Trophoblast cell (in vitro differentiated cells and primary cell): Measurements from ENCODE around the gene VWA2.
A peak's percentile ranks its signal among the peaks of the same experiment; 100 is the strongest.

Source experiments
- DNase-seq, 2 donors: peaks; one replicate each; pipeline ENCODE4 v3.0.0-alpha.2; 2016
- H2AFZ ChIP-seq: 2 replicates; pipeline ENCODE4 v1.6.1; 2013; ENCODE audit warnings: low read length, moderate library complexity, mild to moderate bottlenecking; ENCODE audit not compliant: insufficient read depth, poor library complexity
- H2AK5ac ChIP-seq: 2 replicates; pipeline ENCODE4 v1.6.1; 2013; ENCODE audit warnings: mild to moderate bottlenecking, low read length
- H2BK120ac ChIP-seq: 2 replicates; pipeline ENCODE4 v1.6.1; 2013; ENCODE audit warnings: low read length, mild to moderate bottlenecking, moderate library complexity; ENCODE audit not compliant: insufficient read depth, poor library complexity
- H2BK12ac ChIP-seq: 2 replicates; pipeline ENCODE4 v1.6.1; 2013; ENCODE audit warnings: mild to moderate bottlenecking, low read length, moderate library complexity
- H2BK5ac ChIP-seq: 2 replicates; pipeline ENCODE4 v1.6.1; 2013; ENCODE audit warnings: low read length, low read depth, moderate library complexity, mild to moderate bottlenecking; ENCODE audit not compliant: poor library complexity
- H3K14ac ChIP-seq: 2 replicates; pipeline ENCODE4 v1.6.1; 2013; ENCODE audit warnings: mild to moderate bottlenecking, low read length
- H3K18ac ChIP-seq: 2 replicates; pipeline ENCODE4 v1.6.1; 2013; ENCODE audit warnings: mild to moderate bottlenecking, low read length
- H3K23ac ChIP-seq: 2 replicates; pipeline ENCODE4 v1.6.1; 2013; ENCODE audit warnings: low read length
- H3K27ac ChIP-seq: 2 replicates; pipeline ENCODE4 v1.5.1; 2013; ENCODE audit warnings: low read depth, mild to moderate bottlenecking, inconsistent platforms, low read length, moderate library complexity
- H3K27me3 ChIP-seq: 2 replicates; pipeline ENCODE4 v1.6.1; 2013; ENCODE audit warnings: inconsistent platforms, mild to moderate bottlenecking, low read length, moderate library complexity; ENCODE audit not compliant: insufficient read depth
- H3K36me3 ChIP-seq, 2 experiments: 1 replicate in 1 of 2; 2 replicates in 1 of 2; pipeline ENCODE4 v1.6.1; 2013; ENCODE audit warnings: low read length in 2 of 2, mild to moderate bottlenecking in 2 of 2, moderate library complexity in 1 of 2; ENCODE audit not compliant: insufficient read depth in 2 of 2, control insufficient read depth in 1 of 2
- H3K4ac ChIP-seq: 2 replicates; pipeline ENCODE4 v1.6.1; 2013; ENCODE audit warnings: low read depth, mild to moderate bottlenecking, low read length, moderate library complexity
- H3K4me1 ChIP-seq, 2 experiments: 1 replicate in 1 of 2; 2 replicates in 1 of 2; pipeline ENCODE4 v1.6.1; 2013; ENCODE audit warnings: low read length in 2 of 2, mild to moderate bottlenecking in 2 of 2, moderate library complexity in 1 of 2; ENCODE audit not compliant: insufficient read depth in 2 of 2, control insufficient read depth in 1 of 2
- H3K4me2 ChIP-seq: 2 replicates; pipeline ENCODE4 v1.6.1; 2013; ENCODE audit warnings: inconsistent platforms, mild to moderate bottlenecking, low read length, moderate library complexity
- H3K4me3 ChIP-seq: 2 replicates; pipeline ENCODE4 v1.5.1; 2013; ENCODE audit warnings: mild to moderate bottlenecking, low read depth, low read length, inconsistent platforms
- H3K79me1 ChIP-seq: one replicate; pipeline ENCODE4 v1.6.1; 2013; ENCODE audit warnings: low read length
- H3K79me2 ChIP-seq: 2 replicates; pipeline ENCODE4 v1.6.1; 2013; ENCODE audit warnings: low read length, mild to moderate bottlenecking; ENCODE audit not compliant: control insufficient read depth, insufficient read depth, poor library complexity
- H3K9ac ChIP-seq: 2 replicates; pipeline ENCODE4 v1.6.1; 2013; ENCODE audit warnings: mild to moderate bottlenecking, low read length
- H3K9me3 ChIP-seq: 2 replicates; pipeline ENCODE4 v1.6.1; 2013; ENCODE audit warnings: low read depth, mild to moderate bottlenecking, control low read depth, inconsistent platforms, low read length; ENCODE audit not compliant: insufficient read depth
- H4K12ac ChIP-seq: 2 replicates; pipeline ENCODE4 v1.6.1; 2013; ENCODE audit warnings: low read depth, mild to moderate bottlenecking, low read length, moderate library complexity
- H4K8ac ChIP-seq: 2 replicates; pipeline ENCODE4 v1.6.1; 2013; ENCODE audit warnings: low read depth, mild to moderate bottlenecking, low read length, moderate library complexity
- H4K91ac ChIP-seq: one replicate; pipeline ENCODE4 v1.6.1; 2013; ENCODE audit warnings: low read depth, mild to moderate bottlenecking, low read length, moderate library complexity
- WGBS: extraction: QIAGEN DNeasy Blood & Tissue Kit; methylation state at CpG from one replicate; pipeline ENCODE4 v1.1.7; 2013; ENCODE audit warnings: missing lambda C conversion rate; ENCODE audit not compliant: insufficient read length, insufficient coverage; ENCODE audit errors: extremely low coverage; 5-methylcytosine and 5-hydroxymethylcytosine counted together

Gene VWA2

GRCh38 chr10:114326795-114327194 lies 87.7 kb downstream of the VWA2 start:
- peaks cover 9 to 23% of the 10 kb centered on the region in 2 experiments for H3K4me1 ChIP-seq
- H3K27ac ChIP-seq: no peak overlapping the region
- H4K91ac ChIP-seq: no peak overlapping the region
- H3K4ac ChIP-seq: no peak overlapping the region
- no peak overlapping the region for H3K9ac ChIP-seq
- no peak overlapping the region for H2AFZ ChIP-seq
- no peak overlapping the region for H4K12ac ChIP-seq
- no peaks in the 10 kb centered on the region for H3K27me3 ChIP-seq
- H2BK120ac ChIP-seq: no peak overlapping the region
- H3K4me2 ChIP-seq: no peak overlapping the region
- no peak for DNase-seq
- H3K36me3 ChIP-seq: peaks cover 30 to 36% of the 10 kb centered on the region in 2 experiments
- no peak overlapping the region for H4K8ac ChIP-seq
- H2BK5ac ChIP-seq: no peak overlapping the region
- H3K18ac ChIP-seq: no peak overlapping the region
- H3K9me3 ChIP-seq: peaks cover 4% of the 10 kb centered on the region
- H2BK12ac ChIP-seq: no peak overlapping the region
- no peak overlapping the region for H3K14ac ChIP-seq
- peaks cover 17% of the 10 kb centered on the region for H3K79me1 ChIP-seq
- 100% methylated on average over 1 of the region's 2 CpGs for WGBS
- H3K23ac ChIP-seq: no peak overlapping the region
- H2AK5ac ChIP-seq: no peak overlapping the region
- no peaks in the 10 kb centered on the region for H3K79me2 ChIP-seq
- no peak overlapping the region for H3K4me3 ChIP-seq

- peaks cover 4% of the 10 kb centered on the region for H3K9me3 ChIP-seq
- no peak overlapping the region for H2BK12ac ChIP-seq
- H3K4me3 ChIP-seq: no peak overlapping the region
- no peak overlapping the region for H2AFZ ChIP-seq
- no peak overlapping the region for H4K91ac ChIP-seq
- H3K18ac ChIP-seq: no peak overlapping the region
- H3K4me2 ChIP-seq: no peak overlapping the region
- peaks cover 8 to 16% of the 10 kb centered on the region in 2 experiments for H3K4me1 ChIP-seq
- no CpG with 5 or more reads among the region's 15 CpGs for WGBS
- no peaks in the 10 kb centered on the region for H3K79me2 ChIP-seq
- H3K14ac ChIP-seq: no peak overlapping the region
- no peak for DNase-seq
- H2BK120ac ChIP-seq: no peak overlapping the region
- H2BK5ac ChIP-seq: no peak overlapping the region
- H2AK5ac ChIP-seq: no peak overlapping the region
- H4K8ac ChIP-seq: no peak overlapping the region
- H3K9ac ChIP-seq: no peak overlapping the region
- H3K23ac ChIP-seq: no peak overlapping the region
- peaks cover 34 to 36% of the 10 kb centered on the region in 2 experiments for H3K36me3 ChIP-seq
- H3K27me3 ChIP-seq: no peaks in the 10 kb centered on the region
- no peak overlapping the region for H3K4ac ChIP-seq
- no peak overlapping the region for H4K12ac ChIP-seq
- H3K79me1 ChIP-seq: peaks cover 9% of the 10 kb centered on the region
- no peak overlapping the region for H3K27ac ChIP-seq
Observed at GRCh38 chr10:114327537-114328440, 88.7 kb downstream of the VWA2 start.

GRCh38 chr10:114328441-114328812 lies 89.4 kb downstream of the VWA2 start:
- H3K4ac ChIP-seq: no peak overlapping the region
- no CpG with 5 or more reads among the region's 6 CpGs for WGBS
- DNase-seq: no peak

GRCh38 chr10:114328874-114329273 lies 89.8 kb downstream of the VWA2 start:
- WGBS: no CpG with 5 or more reads among the region's 6 CpGs
- no peaks in the 10 kb centered on the region for H3K79me2 ChIP-seq
- peaks cover 2 to 10% of the 10 kb centered on the region in 2 experiments for H3K4me1 ChIP-seq
- H3K27ac ChIP-seq: no peak overlapping the region
- H3K18ac ChIP-seq: peak overlapping the region; percentile 37
- peaks cover 34 to 36% of the 10 kb centered on the region in 2 experiments for H3K36me3 ChIP-seq
- H2BK5ac ChIP-seq: no peak overlapping the region
- H4K8ac ChIP-seq: no peak overlapping the region
- no peak overlapping the region for H2BK12ac ChIP-seq
- no peak overlapping the region for H3K14ac ChIP-seq
- no peak overlapping the region for H4K12ac ChIP-seq
- no peak overlapping the region for H2AFZ ChIP-seq
- no peaks in the 10 kb centered on the region for H3K27me3 ChIP-seq
- H3K4me3 ChIP-seq: no peak overlapping the region
- DNase-seq: no peak
- no peak overlapping the region for H3K4ac ChIP-seq
- H3K9me3 ChIP-seq: peaks cover 4% of the 10 kb centered on the region
- H2BK120ac ChIP-seq: no peak overlapping the region
- H2AK5ac ChIP-seq: no peak overlapping the region
- H3K79me1 ChIP-seq: peaks cover 4% of the 10 kb centered on the region
- no peak overlapping the region for H3K4me2 ChIP-seq
- H3K9ac ChIP-seq: no peak overlapping the region
- no peak overlapping the region for H3K23ac ChIP-seq
- no peak overlapping the region for H4K91ac ChIP-seq

More at GRCh38 chr10:114328441-114328812, 89.4 kb downstream of the VWA2 start:
- no peak overlapping the region for H3K4me2 ChIP-seq
- no peaks in the 10 kb centered on the region for H3K27me3 ChIP-seq
- H3K27ac ChIP-seq: no peak overlapping the region
- H3K9me3 ChIP-seq: peaks cover 4% of the 10 kb centered on the region
- H2BK120ac ChIP-seq: no peak overlapping the region
- no peak overlapping the region for H4K91ac ChIP-seq
- H3K14ac ChIP-seq: no peak overlapping the region
- H2BK12ac ChIP-seq: no peak overlapping the region
- H4K8ac ChIP-seq: no peak overlapping the region
- no peak overlapping the region for H3K23ac ChIP-seq
- H2AK5ac ChIP-seq: no peak overlapping the region
- H4K12ac ChIP-seq: no peak overlapping the region
- peaks cover 4% of the 10 kb centered on the region for H3K79me1 ChIP-seq
- no peak overlapping the region for H3K4me3 ChIP-seq
- no peak overlapping the region for H2BK5ac ChIP-seq
- peaks cover 2 to 10% of the 10 kb centered on the region in 2 experiments for H3K4me1 ChIP-seq
- H3K79me2 ChIP-seq: no peaks in the 10 kb centered on the region
- peaks cover 34 to 36% of the 10 kb centered on the region in 2 experiments for H3K36me3 ChIP-seq
- H2AFZ ChIP-seq: no peak overlapping the region
- H3K18ac ChIP-seq: no peak overlapping the region
- no peak overlapping the region for H3K9ac ChIP-seq
